Stimulated activated CD8-positive, alpha-beta memory T cell treated with anti-CD3 and anti-CD28 coated beads, Interleukin-2, amount 100 ng/mL, for 1 hour (primary cell): Measurements from ENCODE around the gene ADIPOR2.
A peak's percentile ranks its signal among the peaks of the same experiment; 100 is the strongest.

Source experiments
- DNase-seq, 2 donors: peaks; one replicate each; pipeline ENCODE4 v3.0.0-alpha.2; 2020; ENCODE audit warnings: low read depth in 2 of 2

ADIPOR2 gene

DNA sequence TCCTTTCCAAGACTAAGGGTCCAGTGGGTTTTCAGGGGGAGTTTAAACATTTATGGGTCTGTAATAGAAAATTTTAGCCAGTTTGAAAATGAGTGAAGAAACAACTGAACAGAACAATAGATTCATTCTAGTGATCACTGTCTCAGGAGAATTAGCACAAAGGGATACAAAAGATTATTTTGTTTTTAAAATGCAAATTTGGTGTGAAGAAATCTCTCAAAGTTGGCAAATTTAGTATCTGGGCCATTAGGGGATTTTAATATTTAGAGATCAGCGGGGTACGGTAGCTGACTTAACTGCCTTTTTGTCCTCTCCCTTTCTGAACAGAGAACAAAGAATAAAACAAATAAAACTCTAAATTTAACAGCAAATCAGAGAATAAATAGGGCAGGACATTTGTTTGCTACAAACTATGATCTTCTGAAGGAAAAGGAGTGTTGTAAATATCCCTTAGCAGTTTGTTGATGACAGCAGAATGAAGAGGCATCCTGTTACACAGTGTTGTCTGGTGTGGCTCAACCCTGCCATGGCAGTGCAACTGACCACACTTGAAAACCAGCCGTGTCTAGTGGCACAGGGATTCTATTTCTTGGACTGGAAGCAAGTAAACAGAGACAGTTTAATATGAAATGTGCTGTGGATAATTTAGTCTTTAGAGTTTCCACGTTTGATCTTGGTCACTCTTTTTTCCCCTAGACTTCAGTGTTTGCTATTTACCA lies 83.2 kb downstream of the ADIPOR2 start:
- no peak for DNase-seq

GRCh38 chr12:1776170-1776921 lies 85.5 kb downstream of the ADIPOR2 start:
- no peak for DNase-seq

GRCh38 chr12:1777798-1778197 lies 86.9 kb downstream of the ADIPOR2 start:
- no peak for DNase-seq

GRCh38 chr12:1778911-1779310 lies 88.0 kb downstream of the ADIPOR2 start:
- no peak for DNase-seq

- DNase-seq = no peak
Observed at GRCh38 chr12:1779783-1780182, 88.9 kb downstream of the ADIPOR2 start.

GRCh38 chr12:1781772-1782171 lies 90.9 kb downstream of the ADIPOR2 start:
- DNase-seq = no peak

GRCh38 chr12:1782215-1782614 lies 91.3 kb downstream of the ADIPOR2 start:
- DNase-seq = no peak

GRCh38 chr12:1787714-1788113 lies 96.8 kb downstream of the ADIPOR2 start:
- DNase-seq = no peak

DNA sequence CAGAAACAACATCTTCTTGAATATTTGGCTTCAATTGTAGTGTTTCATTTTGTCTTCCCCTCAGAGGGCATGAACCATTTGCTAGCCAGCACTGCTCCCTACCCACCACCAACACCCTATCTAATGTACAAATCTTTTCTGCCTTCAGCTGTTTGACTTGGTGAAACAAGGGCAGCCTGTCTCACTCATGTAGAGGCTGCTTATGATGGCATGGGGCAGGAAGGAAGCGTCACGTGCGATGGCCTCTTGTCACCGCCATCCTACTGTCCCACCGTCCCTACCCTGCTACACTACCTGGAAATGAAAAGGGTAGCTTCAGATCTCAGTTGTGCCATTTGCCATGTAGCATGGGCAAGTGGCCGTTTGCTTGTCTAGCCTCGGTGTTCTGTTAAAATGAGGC lies 99.6 kb downstream of the ADIPOR2 start:
- no peak for DNase-seq

DNA sequence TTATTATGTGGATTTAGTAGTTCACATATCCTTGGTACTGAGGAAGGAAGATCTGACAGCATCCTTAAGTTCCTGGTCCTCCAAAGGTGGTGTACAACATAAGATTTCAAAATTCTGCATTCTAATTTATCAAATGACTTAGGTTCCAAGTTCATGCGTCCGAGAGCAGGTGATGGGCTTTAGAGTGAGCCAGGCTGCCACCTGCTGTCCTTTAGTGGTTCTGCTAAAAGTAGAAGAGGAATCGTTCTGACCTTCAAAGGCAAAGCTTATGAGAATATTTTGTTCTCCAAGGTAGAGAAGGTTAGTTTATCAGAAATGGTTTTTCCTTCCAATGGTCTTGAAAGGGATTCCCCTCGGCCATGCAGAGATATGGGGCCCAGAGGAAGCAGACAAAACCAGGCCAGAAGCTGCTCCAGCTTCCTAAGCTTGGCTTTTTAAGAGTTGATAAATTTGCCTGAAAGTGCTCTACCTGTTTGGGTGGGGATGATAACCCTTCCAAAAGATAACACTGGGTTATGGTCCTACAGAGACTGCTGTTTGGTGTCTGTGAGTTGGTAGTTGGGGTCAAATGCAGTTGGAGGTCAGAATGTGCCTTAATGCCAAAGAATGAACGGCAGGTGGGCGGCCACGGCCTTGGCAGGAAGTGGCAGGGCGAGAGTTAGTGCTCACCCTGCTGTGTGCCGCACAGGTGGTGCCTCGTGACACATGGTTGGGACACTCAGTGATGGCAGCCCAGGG lies 100.4 kb downstream of the ADIPOR2 start:
- peak in 1 of 2 donors; percentile 49 for DNase-seq

DNA sequence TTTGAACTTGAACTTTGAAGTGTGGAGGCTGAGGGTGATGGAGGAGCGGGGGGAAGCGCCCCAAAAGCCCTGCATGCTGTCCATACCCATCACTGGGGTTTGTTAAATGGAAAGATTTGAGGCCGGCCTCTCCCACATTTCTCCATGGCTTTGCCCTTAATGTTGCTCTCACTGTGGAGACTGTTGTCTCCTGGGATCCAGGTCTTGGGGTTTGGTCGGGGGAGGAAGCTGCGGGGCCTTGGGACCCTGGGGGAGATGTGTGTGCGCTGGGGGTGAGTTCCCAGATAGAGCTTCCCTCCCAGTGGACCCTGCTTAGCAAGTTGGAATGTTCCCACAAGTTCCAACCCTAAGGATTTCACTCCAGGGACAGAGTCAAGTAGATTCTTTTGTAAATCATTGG lies 101.5 kb downstream of the ADIPOR2 start:
- no peak for DNase-seq

DNA sequence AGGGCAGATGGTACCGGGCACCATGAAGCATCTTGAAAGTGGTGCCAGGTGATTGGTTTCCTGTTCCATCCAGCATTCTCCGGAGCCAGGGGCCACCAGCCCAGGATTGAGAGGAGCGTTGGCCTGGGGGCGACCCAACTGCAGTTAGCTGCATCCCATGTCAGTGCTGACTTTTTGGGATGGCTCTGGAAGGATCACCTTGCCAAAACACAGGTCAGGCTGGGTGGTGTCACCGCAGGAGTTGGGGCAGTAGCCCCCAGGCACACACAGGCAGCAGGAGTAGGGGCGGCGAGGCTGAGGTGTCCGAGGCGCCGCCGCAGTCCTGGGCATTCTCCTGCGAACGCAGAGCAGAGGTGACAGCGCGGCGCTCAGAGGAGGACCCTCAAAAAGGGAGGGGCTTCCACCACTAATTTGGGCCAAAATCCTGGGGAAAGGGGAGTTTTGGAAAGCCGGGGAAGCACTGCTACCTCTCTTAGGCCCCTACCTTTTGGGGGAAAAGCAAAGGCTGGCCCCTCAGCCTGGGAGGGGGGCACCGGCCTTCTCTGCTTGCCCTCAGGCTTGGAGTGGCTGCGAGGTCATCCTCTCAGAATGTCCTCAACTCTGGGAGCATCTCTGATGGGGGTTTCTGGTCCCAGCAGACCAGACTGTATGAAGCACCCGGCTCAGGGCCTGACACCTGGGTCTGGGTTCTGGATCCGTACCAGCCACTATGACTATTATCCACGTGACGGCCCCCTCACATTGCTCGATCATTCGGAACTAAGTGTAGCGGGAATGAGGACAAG lies 102.7 kb downstream of the ADIPOR2 start:
- DNase-seq = no peak

GRCh38 chr12:1794440-1795090 lies 103.7 kb downstream of the ADIPOR2 start:
- no peak for DNase-seq

DNA sequence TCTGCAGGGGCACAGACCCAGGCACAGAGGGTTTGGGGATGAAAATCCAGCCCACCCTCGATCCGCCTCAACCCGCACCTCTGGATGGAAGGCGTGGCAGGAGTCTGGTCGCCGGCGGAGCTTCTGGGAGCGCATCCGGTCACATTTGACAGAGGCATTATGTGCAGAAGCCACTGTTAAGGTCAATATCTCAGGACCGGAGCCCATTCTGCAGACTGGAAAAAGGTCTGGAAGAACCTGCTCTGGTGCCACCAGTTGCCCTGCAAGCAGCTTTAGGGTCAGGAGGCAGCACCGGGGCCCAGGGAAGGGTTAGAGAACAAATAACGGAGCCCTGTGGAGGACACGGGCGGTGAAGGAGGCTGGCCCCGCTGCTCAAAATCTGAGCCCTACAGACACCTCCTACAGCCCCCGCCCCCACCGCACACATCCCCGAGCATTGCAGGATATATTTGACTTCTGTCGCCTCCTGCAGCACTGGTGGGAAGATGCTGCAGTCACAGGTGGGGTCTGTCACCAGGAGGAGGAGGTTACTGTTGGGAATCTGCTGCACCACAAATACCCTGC lies 104.4 kb downstream of the ADIPOR2 start:
- DNase-seq = no peak

GRCh38 chr12:1795785-1796514 lies 105.1 kb downstream of the ADIPOR2 start:
- DNase-seq = peak; percentile 84 to 88

- DNase-seq = no peak
Observed at GRCh38 chr12:1796515-1797010, 105.7 kb downstream of the ADIPOR2 start.

GRCh38 chr12:1797011-1797901 lies 106.4 kb downstream of the ADIPOR2 start:
- peak in 1 of 2 donors; percentile 30 for DNase-seq

DNA sequence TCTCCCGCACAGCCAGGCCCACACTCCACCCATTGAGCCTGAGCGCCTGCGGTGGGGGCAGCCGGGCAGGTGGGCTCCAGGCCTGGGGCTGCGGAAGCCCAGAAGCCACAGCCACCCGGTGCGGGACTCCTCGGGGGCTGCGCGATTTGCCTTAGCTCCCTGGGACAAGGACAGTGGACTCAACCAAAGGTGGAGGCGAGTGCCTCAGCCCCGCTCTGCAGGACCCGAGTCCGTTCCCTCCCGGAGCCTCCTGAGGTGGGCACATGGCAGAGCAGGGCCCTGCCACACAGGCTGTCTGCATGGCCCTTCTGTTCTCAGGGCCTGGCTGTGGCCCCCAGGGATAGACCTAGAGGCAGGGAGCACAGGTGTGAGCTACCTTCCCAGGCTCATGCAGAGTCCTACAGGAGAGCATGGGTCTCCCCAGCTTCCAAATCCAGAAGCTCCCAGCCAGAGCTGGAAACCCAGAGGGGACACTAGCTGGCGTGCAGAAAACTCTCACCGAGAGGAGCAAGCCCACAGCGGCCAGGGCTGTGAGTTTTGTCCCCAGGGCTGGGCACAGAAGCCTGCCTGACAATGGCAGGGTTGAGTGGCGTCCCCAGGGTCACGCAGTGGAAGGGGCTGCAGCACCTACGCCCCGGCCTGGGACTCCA lies 107.2 kb downstream of the ADIPOR2 start:
- no peak for DNase-seq

GRCh38 chr12:1798641-1799020 lies 107.8 kb downstream of the ADIPOR2 start:
- DNase-seq = no peak
